ENCODE measurements around the gene SLC33A1.

Gene SLC33A1

GRCh38 chr3:155807823-155808222 is 46.4 kb downstream of the SLC33A1 start:
- DNase-seq (ENCODE audit: extremely low read depth, low read depth), result no peak
- no peak for TF ChIP-seq CTCF (IDR thresholded peaks at IDR 0.05; ENCODE audit: low read depth, low read length, missing control alignments)
- H3K4me3 ChIP-seq (replicated peaks; ENCODE audit: low read depth, low read length), result no peak overlapping the region

GRCh38 chr3:155805802-155806618 is 48.2 kb downstream of the SLC33A1 start, which contains the start of gene C3orf33:
Gene C3orf33, minus strand, starts transcription at chr3:155806278. Its CDS starts 26 bp downstream, at chr3:155806252.
- peak; percentile 81 for TF ChIP-seq CTCF (IDR thresholded peaks at IDR 0.05; ENCODE audit: low read depth, low read length, missing control alignments)
- H3K4me3 ChIP-seq (replicated peaks; ENCODE audit: low read depth, low read length), result peak within 1 kb of the TSS; percentile 65
- DNase-seq (ENCODE audit: extremely low read depth, low read depth), result peak; percentile 15

GRCh38 chr3:155805204-155805801 is 48.9 kb downstream of the SLC33A1 start:
- DNase-seq (ENCODE audit: extremely low read depth, low read depth), result no peak
- peak overlapping the region; percentile 65 for H3K4me3 ChIP-seq (replicated peaks; ENCODE audit: low read depth, low read length)
- no peak for TF ChIP-seq CTCF (IDR thresholded peaks at IDR 0.05; ENCODE audit: low read depth, low read length, missing control alignments)

GRCh38 chr3:155804323-155804722 is 49.9 kb downstream of the SLC33A1 start:
- no peak for DNase-seq (ENCODE audit: extremely low read depth, low read depth)
- no peak for TF ChIP-seq CTCF (IDR thresholded peaks at IDR 0.05; ENCODE audit: low read depth, low read length, missing control alignments)
- H3K4me3 ChIP-seq (replicated peaks; ENCODE audit: low read depth, low read length), result no peak overlapping the region

GRCh38 chr3:155792532-155792931 is 61.7 kb downstream of the SLC33A1 start:
- H3K4me3 ChIP-seq (replicated peaks; ENCODE audit: low read depth, low read length), result no peak overlapping the region
- no peak for TF ChIP-seq CTCF (IDR thresholded peaks at IDR 0.05; ENCODE audit: low read depth, low read length, missing control alignments)
- no peak for DNase-seq (ENCODE audit: extremely low read depth, low read depth)

GRCh38 chr3:155791190-155791589 is 63.0 kb downstream of the SLC33A1 start:
- no peak for DNase-seq (ENCODE audit: extremely low read depth, low read depth)
- no peak for TF ChIP-seq CTCF (IDR thresholded peaks at IDR 0.05; ENCODE audit: low read depth, low read length, missing control alignments)
- H3K4me3 ChIP-seq (replicated peaks; ENCODE audit: low read depth, low read length), result no peak overlapping the region
